ENCODE results near the gene GATAD2A.

Gene GATAD2A

GRCh38 chr19:19549804-19550464 is 144.5 kb downstream of the GATAD2A start:
- DNase-seq = no peak

GRCh38 chr19:19550485-19550929 is 145.0 kb downstream of the GATAD2A start:
- DNase-seq = no peak

- no peak for DNase-seq
These were observed 145.7 kb downstream of the GATAD2A start for GRCh38 chr19:19550972-19551852.

GRCh38 chr19:19551853-19552192 is 146.3 kb downstream of the GATAD2A start:
- DNase-seq = no peak

- DNase-seq = peak; percentile 24
These were observed 147.3 kb downstream of the GATAD2A start for GRCh38 chr19:19552798-19553197.

- DNase-seq = no peak
These were observed 148.2 kb downstream of the GATAD2A start for GRCh38 chr19:19553670-19554069.

GRCh38 chr19:19554074-19555023 is 148.9 kb downstream of the GATAD2A start:
- DNase-seq = peak; percentile 67

GRCh38 chr19:19558055-19558454 is 152.6 kb downstream of the GATAD2A start:
- DNase-seq = no peak

All from activated CD4-positive, alpha-beta T cell treated with anti-CD3 and anti-CD28 coated beads, Interleukin-10, Interleukin-2, amounts not matched to agents 100 ng/mL and 50 ng/mL, durations not matched to agents 16 hours and 8 hours (primary cell).